ENCODE measurements around the gene ZNF215. TPM values are rescaled to one million over a fixed set of nuclear protein-coding genes. Genes with fewer than 3 reads are reported as not detected.

ZNF215 gene
- total and polyA plus RNA-seq, 8 donors, result 0.46 to 12.3 (median 1.0) TPM; not detected in 1

- Histone ChIP-seq H3K9me3 (peaks cover 0 to 5% (median 1%) of the 10 kb centered on the region in 4 donors), H3K4me1 (no peaks in the 10 kb centered on the region), H3K36me3 (peaks cover 0 to 27% (median 19%) of the 10 kb centered on the region in 4 donors), H3K27ac (no peak overlapping the region), H3K4me3 (no peak overlapping the region), H3K27me3 (no peaks in the 10 kb centered on the region)
- 44 to 72% (median 58%) methylated on average over 3 of the region's 3 CpGs for WGBS, 5 donors
- intact Hi-C loops (cut with DNase I; ENCODE audit: low total_unique reads), result no loop called here
- peak in 1 of 2 donors; percentile 18 for DNase-seq
- TF ChIP-seq, protein P1, sequence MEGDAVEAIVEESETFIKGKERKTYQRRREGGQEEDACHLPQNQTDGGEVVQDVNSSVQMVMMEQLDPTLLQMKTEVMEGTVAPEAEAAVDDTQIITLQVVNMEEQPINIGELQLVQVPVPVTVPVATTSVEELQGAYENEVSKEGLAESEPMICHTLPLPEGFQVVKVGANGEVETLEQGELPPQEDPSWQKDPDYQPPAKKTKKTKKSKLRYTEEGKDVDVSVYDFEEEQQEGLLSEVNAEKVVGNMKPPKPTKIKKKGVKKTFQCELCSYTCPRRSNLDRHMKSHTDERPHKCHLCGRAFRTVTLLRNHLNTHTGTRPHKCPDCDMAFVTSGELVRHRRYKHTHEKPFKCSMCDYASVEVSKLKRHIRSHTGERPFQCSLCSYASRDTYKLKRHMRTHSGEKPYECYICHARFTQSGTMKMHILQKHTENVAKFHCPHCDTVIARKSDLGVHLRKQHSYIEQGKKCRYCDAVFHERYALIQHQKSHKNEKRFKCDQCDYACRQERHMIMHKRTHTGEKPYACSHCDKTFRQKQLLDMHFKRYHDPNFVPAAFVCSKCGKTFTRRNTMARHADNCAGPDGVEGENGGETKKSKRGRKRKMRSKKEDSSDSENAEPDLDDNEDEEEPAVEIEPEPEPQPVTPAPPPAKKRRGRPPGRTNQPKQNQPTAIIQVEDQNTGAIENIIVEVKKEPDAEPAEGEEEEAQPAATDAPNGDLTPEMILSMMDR (IDR thresholded peaks at IDR 0.05), result no peak
- TF ChIP-seq POLR2A (IDR thresholded peaks at IDR 0.05), result no peak
- TF ChIP-seq EP300 (IDR thresholded peaks at IDR 0.05), result no peak
- TF ChIP-seq POLR2AphosphoS5 (IDR thresholded peaks at IDR 0.05), result no peak
These were observed 78.3 kb downstream of the ZNF215 start for GRCh38 chr11:7004482-7004881.

Other genes with a start within 250 kb of the ZNF215 start
- 100 to 1,000 TPM in 1 of 5 donors, 10 to 100 TPM in 3, 1 to 10 TPM in 1; 9.0 to 148 (median 20.4) TPM for gene MRPL17, start 243.1 kb upstream of the ZNF215 start, total RNA-seq
- gene MRPL17, start 243.1 kb upstream of the ZNF215 start, polyA plus RNA-seq, result 10 to 100 TPM; 43.2 to 52.2 (median 49.4) TPM
- under 1 TPM in 2 of 5 donors, not detected in 3; 0.29 to 0.55 TPM for gene OR2AG2, start 154.4 kb upstream of the ZNF215 start, total RNA-seq
- gene OR2AG2, start 154.4 kb upstream of the ZNF215 start, polyA plus RNA-seq, result not detected
- under 1 TPM in 1 of 5 donors, not detected in 4; under 0.01 TPM for gene OR2AG1, start 143.4 kb upstream of the ZNF215 start, total RNA-seq
- gene OR2AG1, start 143.4 kb upstream of the ZNF215 start, polyA plus RNA-seq, result not detected
- gene OR6A2, start 126.7 kb upstream of the ZNF215 start, total RNA-seq, result under 1 TPM in 1 of 5 donors, not detected in 4; 0.55 TPM
- gene OR6A2, start 126.7 kb upstream of the ZNF215 start, polyA plus RNA-seq, result not detected
- not detected for gene OR10A5, start 80.7 kb upstream of the ZNF215 start, total RNA-seq
- not detected for gene OR10A5, start 80.7 kb upstream of the ZNF215 start, polyA plus RNA-seq
- not detected for gene OR10A2, start 63.4 kb upstream of the ZNF215 start, total RNA-seq
- not detected for gene OR10A2, start 63.4 kb upstream of the ZNF215 start, polyA plus RNA-seq
- not detected for gene OR10A4, start 49.8 kb upstream of the ZNF215 start, total RNA-seq
- gene OR10A4, start 49.8 kb upstream of the ZNF215 start, polyA plus RNA-seq, result not detected
- gene OR2D2, start 33.9 kb upstream of the ZNF215 start, total RNA-seq, result not detected
- gene OR2D2, start 33.9 kb upstream of the ZNF215 start, polyA plus RNA-seq, result not detected
- not detected for gene OR2D3, start 5.4 kb upstream of the ZNF215 start, total RNA-seq
- not detected for gene OR2D3, start 5.4 kb upstream of the ZNF215 start, polyA plus RNA-seq
- 1 to 10 TPM in 1 of 5 donors, under 1 TPM in 2, not detected in 2; 0.58 to 4.0 (median 0.87) TPM for gene ZNF214, start 93.9 kb downstream of the ZNF215 start, total RNA-seq
- gene ZNF214, start 93.9 kb downstream of the ZNF215 start, polyA plus RNA-seq, result under 1 TPM; 0.37 to 0.63 (median 0.61) TPM
- under 1 TPM in 1 of 5 donors, not detected in 4; 0.18 TPM for gene NLRP14, start 94.1 kb downstream of the ZNF215 start, total RNA-seq
- not detected for gene NLRP14, start 94.1 kb downstream of the ZNF215 start, polyA plus RNA-seq
- 1 to 10 TPM in 1 of 5 donors, under 1 TPM in 1, not detected in 3; 0.18 to 7.6 TPM for gene RBMXL2, start 162.6 kb downstream of the ZNF215 start, total RNA-seq
- not detected for gene RBMXL2, start 162.6 kb downstream of the ZNF215 start, polyA plus RNA-seq